Keratinocyte (primary cell): ENCODE measurements around the gene GMCL1.

Source experiments
- EZH2 ChIP-seq: IDR thresholded peaks from one replicate; pipeline ENCODE4 v1.6.1; 2012; ENCODE audit warnings: inconsistent platforms, mild to moderate bottlenecking, low read length, moderate library complexity
- TF ChIP-seq, protein P1 (sequence below), 3 experiments: IDR thresholded peaks in 1 of 3; conservative IDR thresholded peaks in 1 of 3; optimal IDR thresholded peaks in 1 of 3; 2 replicates in 2 of 3; 3 replicates in 1 of 3; pipeline versions ENCODE3 to v1.5.1; 2011; ENCODE audit warnings: low read length in 3 of 3, mild to moderate bottlenecking in 3 of 3, moderate library complexity in 2 of 3, control low read depth in 1 of 3, inconsistent platforms in 1 of 3; ENCODE audit not compliant: insufficient read depth in 2 of 3; ENCODE audit errors: extremely low read depth in 1 of 3

DNA sequence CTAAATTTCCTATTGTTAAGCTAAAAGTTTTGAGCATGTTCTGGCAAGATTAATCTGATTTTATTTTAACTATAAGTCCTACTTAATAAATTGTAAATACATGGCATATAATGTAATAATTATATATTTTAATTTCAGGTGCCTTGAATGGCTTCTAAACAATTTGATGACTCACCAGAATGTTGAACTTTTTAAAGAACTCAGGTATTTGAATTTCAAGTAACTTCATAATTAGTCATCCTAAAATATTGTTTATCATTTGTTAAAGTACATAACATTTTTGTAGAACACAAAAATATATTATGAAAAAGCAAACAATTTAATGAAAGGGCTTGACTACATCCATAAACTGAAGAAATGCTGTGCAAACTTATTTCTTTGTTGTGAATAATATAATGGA is 14.5 kb downstream of the GMCL1 start:
- TF ChIP-seq, protein P1, sequence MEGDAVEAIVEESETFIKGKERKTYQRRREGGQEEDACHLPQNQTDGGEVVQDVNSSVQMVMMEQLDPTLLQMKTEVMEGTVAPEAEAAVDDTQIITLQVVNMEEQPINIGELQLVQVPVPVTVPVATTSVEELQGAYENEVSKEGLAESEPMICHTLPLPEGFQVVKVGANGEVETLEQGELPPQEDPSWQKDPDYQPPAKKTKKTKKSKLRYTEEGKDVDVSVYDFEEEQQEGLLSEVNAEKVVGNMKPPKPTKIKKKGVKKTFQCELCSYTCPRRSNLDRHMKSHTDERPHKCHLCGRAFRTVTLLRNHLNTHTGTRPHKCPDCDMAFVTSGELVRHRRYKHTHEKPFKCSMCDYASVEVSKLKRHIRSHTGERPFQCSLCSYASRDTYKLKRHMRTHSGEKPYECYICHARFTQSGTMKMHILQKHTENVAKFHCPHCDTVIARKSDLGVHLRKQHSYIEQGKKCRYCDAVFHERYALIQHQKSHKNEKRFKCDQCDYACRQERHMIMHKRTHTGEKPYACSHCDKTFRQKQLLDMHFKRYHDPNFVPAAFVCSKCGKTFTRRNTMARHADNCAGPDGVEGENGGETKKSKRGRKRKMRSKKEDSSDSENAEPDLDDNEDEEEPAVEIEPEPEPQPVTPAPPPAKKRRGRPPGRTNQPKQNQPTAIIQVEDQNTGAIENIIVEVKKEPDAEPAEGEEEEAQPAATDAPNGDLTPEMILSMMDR (optimal IDR thresholded peaks at IDR 0.05 in 1 of 3, IDR thresholded peaks at IDR 0.05 in 1 of 3, conservative IDR thresholded peaks at IDR 0.05 in 1 of 3; ENCODE audit: extremely low read depth in 1 of 3, insufficient read depth in 2 of 3, low read length in 3 of 3): no peak
- no peak for TF ChIP-seq EZH2
